GM12891 (cell line): ENCODE measurements around the gene TK2.
"Not testable (repeated sequence)": the region's sequence is repeated elsewhere in the genome, so short reads cannot be mapped to it uniquely, and the experiment has no call there.

ENCODE experiments used
- DNase-seq: peaks from one replicate; pipeline ENCODE4 v3.0.0; 2011; ENCODE audit warnings: low spot score; ENCODE audit not compliant: insufficient read length
- FAIRE-seq: peaks from 2 replicates; lab custom pipeline; 2011; peaks lifted over from hg19 to GRCh38; lab: Jason Lieb, UNC
- PAX5 ChIP-seq: IDR thresholded peaks from 2 replicates; pipeline ENCODE4 v1.6.1; 2011; ENCODE audit warnings: low read length, moderate library complexity, mild to moderate bottlenecking; ENCODE audit not compliant: insufficient read depth, severe bottlenecking
- POLR2A ChIP-seq: IDR thresholded peaks from 2 replicates; pipeline ENCODE4 v1.6.1; 2011; ENCODE audit warnings: low read depth, low read length, control low read depth
- POLR2AphosphoS5 ChIP-seq: IDR thresholded peaks from 2 replicates; pipeline ENCODE4 v1.6.1; 2011; ENCODE audit warnings: low read depth, low read length, control low read depth
- POU2F2 ChIP-seq: IDR thresholded peaks from 2 replicates; pipeline ENCODE4 v1.6.1; 2011; ENCODE audit warnings: low read depth, mild to moderate bottlenecking, control low read depth, low read length, moderate library complexity
- SPI1 ChIP-seq: IDR thresholded peaks from 2 replicates; pipeline ENCODE4 v1.6.1; 2011; ENCODE audit warnings: low read depth, low read length, control low read depth
- TAF1 ChIP-seq: IDR thresholded peaks from 2 replicates; pipeline ENCODE4 v1.6.1; 2011; ENCODE audit warnings: low read depth, low read length, control low read depth

TK2 gene

DNA sequence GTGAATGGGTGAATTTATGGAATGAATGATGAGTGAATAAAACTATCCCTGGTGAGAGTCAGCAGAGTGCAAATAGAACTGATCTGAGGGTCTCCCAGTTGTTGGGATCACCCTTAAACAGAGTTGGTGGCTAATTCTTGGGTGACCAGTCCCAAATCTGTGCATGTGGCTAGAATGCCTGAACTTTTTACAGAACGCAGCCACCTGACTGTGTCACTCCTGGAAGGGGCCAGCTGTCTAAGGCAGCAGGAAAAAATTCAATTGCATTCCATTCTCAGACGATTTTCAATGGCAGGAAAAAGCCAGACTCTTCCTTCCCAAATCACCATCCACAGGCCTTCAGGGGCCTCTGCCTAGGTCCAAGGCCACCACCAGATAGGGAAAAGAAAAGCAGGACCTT is 79.4 kb downstream of the TK2 start:
- FAIRE-seq, result no peak

DNA sequence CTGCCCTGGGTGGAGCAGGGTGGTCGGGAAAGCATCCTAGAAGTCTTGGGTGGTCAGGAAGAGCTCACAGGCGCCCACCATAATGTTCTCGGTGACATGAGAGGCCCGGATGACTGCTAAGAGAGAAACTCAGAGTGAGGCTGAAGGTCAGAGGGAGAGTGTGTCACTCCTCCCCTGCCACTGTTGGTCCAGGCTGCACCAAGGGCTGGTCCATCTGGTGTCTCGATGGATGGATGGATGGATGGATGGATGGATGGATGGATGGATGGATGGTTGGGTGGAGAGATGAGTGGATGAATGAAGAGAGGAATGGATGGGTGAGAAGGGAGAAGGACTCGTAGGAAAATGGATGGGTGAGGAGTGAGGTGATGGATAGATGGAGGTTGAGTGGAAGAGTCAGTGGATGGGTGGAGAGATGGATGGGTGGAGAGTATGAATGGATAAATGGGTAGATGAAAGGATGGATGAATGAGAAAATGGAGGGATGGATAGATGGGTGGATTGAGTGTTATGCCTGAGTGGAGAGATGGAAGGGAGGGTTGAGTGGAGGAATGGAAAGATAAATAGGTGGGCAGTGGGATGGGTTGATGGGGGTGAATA is 79.9 kb downstream of the TK2 start:
- FAIRE-seq (no peak), DNase-seq (no peak)
- TF ChIP-seq SPI1 (no peak), POLR2A (no peak), POU2F2 (no peak), PAX5 (no peak), TAF1 (no peak), POLR2AphosphoS5 (no peak)

More for the DNA sequence above, 79.4 kb downstream of the TK2 start:
- no peak for DNase-seq
- no peak for TF ChIP-seq POLR2AphosphoS5
- TF ChIP-seq SPI1, result no peak
- TF ChIP-seq POLR2A, result no peak
- TF ChIP-seq POU2F2, result no peak
- TF ChIP-seq PAX5, result no peak
- TF ChIP-seq TAF1, result no peak

DNA sequence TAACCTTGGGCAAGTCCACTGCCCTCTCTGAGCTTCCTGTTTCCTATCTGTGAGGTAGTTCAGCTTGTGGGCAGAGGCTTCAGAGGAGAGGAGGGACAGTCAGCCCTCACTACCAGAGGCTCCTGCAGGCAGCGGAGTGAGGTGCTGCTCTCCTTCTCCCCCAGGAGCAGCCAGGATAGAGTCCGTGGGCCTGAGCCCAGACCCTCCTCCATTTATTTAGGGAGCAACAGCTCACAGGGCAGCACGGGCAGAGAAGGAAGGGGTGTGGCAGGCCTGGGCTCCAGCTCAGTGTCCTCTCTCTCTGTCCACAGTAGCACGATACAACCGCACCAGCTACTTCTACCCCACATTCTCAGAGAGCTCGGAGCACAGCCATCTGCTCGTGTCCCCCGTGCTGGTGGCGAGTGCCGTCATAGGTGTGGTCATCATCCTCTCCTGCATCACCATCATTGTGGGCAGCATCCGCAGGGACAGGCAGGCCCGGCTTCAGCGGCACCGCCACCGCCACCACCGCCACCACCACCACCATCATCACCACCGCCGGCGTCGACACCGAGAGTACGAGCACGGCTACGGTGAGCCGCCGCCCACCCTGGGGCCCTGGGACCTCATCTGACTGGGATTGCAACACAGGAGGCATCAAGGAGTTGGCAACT is 80.5 kb downstream of the TK2 start:
- no peak for FAIRE-seq

DNA sequence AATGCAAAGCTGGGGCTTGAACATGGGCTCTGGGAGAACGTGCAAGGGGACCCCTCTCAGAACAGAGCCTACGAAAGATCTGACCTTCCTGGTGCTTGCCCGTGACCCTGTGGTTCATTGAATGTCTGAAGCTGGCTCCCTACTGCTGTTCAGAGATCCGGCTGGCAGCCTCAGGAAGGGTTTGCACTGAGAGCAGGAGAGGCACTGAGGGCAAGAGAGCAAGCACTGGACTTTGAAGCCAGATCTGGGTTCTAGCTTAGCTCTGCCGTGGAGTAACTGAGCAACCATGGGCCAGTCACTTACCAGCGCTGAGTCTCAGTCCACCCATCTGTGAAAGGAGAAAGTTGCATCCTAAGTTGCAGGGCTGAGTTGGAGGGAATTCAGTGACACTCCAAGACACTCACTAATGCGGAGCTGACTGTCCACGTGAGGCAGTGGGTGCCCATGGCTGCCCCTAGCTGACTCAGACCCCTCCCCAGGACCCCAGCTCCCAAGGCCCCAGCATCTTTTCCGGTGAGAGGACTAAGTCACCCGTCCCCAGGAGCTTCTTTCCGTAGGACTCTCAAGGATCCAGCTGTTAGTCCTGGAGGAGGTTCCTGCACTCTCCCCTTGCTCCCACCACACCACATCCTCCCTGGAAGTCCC is 81.5 kb downstream of the TK2 start:
- DNase-seq (no peak), FAIRE-seq (no peak)
- TF ChIP-seq SPI1, result no peak

More for the DNA sequence above, 80.5 kb downstream of the TK2 start:
- no peak for DNase-seq
- TF ChIP-seq TAF1 (no peak), POLR2A (no peak), POU2F2 (no peak), SPI1 (no peak), PAX5 (no peak), POLR2AphosphoS5 (no peak)

DNA sequence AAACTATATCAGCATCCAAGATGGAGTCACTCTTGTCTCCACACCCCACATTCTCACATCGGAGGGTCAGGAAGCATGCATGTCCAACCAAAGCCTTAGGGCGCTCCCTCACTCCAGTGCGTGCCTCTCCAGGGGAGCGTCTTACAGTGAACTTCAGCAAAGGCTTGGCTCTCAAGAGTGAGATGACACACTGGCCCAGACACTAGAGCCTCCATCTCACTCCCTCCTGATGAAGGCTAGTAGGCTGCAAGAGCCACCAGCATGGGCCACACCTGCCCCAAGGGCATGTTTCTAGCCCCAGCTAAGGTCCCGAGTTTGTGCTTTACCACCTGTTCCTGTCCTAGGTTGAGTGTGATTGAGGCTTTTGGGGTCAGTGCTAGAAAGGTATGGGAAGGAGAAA is 82.3 kb downstream of the TK2 start:
- DNase-seq (no peak), FAIRE-seq (no peak)

DNA sequence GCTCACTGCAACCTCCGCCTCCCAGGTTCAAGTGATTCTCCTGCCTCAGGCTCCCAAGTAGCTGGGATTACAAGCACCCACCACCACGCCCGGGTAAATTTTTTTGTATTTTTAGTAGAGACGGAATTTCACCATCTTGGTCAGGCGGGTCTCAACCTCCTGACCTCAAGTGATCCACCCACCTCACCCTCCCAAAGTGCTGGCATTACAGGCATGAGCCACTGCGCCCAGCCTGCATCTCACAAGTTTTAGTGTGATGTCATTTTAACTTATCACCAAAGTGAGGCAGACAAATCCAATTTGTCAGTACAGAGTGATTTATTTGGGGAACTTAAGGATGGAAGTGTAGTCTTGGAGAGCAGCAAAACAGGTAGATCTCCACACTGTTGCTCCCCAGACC is 83.3 kb downstream of the TK2 start:
- not testable (repeated sequence) for DNase-seq, FAIRE-seq

More for the DNA sequence above, 82.3 kb downstream of the TK2 start:
- TF ChIP-seq SPI1, result no peak
- no peak for TF ChIP-seq POLR2A
- TF ChIP-seq TAF1, result no peak
- no peak for TF ChIP-seq PAX5
- TF ChIP-seq POLR2AphosphoS5, result no peak
- TF ChIP-seq POU2F2, result no peak

DNA sequence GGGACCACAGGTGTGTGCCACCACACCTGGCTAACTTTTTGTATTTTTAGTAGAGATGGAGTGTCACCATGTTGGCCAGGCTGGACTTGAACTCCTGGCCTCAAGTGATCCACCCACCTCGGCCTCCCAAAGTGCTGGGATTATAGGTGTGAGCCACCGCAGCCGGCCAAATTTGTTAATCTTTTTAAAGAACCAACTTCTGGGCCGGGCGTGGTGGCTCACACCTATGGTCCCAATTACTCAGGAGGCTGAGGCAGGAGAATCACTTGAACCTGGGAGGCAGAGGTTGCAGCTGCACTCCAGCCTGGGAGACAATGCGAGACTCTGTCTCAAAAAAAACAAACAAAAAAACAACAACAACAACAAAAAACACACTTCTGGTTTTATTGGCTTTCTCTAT is 84.0 kb downstream of the TK2 start:
- DNase-seq, FAIRE-seq: not testable (repeated sequence)

DNA sequence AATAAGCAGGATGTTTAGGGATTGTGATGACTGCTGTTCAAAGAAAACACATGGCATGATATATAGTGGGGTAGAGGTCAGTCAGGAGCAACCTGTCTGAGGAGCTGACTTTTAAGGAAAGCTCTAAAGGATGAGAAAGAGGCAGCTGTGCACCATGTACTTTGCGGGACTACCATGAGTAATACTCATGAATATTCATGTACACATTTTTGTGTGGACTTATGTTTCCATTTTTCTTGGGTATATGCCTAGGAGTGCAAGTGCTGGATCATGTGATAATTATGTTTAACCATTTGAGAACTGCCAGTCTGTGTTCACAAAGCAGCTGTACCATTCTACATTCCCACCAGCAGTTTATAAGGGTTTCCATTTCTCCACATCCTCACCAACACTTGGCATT is 87.0 kb downstream of the TK2 start:
- DNase-seq (no peak), FAIRE-seq (no peak)
- no peak for TF ChIP-seq SPI1
- TF ChIP-seq POLR2AphosphoS5, result no peak
- TF ChIP-seq TAF1, result no peak
- TF ChIP-seq PAX5, result no peak
- TF ChIP-seq POLR2A, result no peak
- TF ChIP-seq POU2F2, result no peak

DNA sequence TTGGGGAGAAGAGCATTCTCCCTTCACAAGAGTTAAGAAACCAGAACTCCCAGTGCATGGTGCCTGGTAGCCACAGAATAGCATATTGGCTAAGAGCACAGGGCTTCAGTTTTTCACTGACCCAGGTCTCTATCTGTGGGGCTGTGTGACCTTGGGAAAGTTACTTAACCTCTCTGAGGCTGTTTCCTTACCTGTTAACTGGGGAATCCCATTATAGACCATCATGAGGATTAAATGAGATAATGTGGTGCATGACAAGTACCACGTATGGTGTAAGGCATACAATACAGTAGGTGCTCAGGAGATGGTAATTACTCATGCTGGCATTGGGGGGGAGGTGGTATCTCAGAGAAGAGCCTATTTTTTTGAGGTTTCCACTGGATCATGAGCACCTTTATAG is 89.2 kb downstream of the TK2 start:
- TF ChIP-seq PAX5 (no peak), POLR2A (no peak), SPI1 (no peak), POU2F2 (no peak), TAF1 (no peak), POLR2AphosphoS5 (no peak)

DNA sequence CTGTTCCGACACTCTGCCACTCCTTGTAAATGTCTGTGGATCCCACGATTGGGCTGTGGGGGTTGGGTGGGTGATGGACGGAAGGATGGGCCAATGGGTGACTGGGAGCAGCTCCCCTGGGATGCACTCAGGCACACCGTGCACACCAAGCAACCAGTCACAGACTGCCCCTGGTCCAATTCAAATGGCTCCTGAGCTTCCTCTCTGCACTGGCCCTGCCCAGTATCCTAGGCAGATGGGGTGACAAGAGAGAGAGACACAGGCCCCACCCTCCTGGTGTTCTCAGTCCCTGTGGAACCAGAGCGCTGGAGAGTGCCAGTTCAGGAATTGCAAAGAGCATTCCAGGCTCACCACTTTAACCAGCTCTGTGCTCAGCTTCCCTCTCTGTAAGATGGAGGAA is 90.0 kb downstream of the TK2 start:
- DNase-seq, result no peak
- FAIRE-seq, result no peak
- TF ChIP-seq TAF1 (no peak), POLR2A (no peak), POU2F2 (no peak), PAX5 (no peak), POLR2AphosphoS5 (no peak), SPI1 (no peak)

More for the DNA sequence above, 89.2 kb downstream of the TK2 start:
- FAIRE-seq (no peak), DNase-seq (no peak)
